GM23338 (cell line): ENCODE results near the gene KIAA0513.

Source experiments
- EZH2 ChIP-seq: fragments of 200-600 bp; sonication (generic); IDR thresholded peaks from one replicate; pipeline ENCODE4 v1.8.0; 2017; ENCODE audit warnings: antibody characterized with exemption, mild to moderate bottlenecking, low read depth; ENCODE audit not compliant: unreplicated experiment
- EZH2phosphoT487 ChIP-seq: fragments of 200-600 bp; sonication (generic); IDR thresholded peaks from one replicate; pipeline ENCODE4 v1.8.1; 2018; ENCODE audit warnings: antibody characterized with exemption; ENCODE audit not compliant: unreplicated experiment
- POLR2AphosphoS5 ChIP-seq: IDR thresholded peaks from 2 replicates; pipeline ENCODE4 v1.6.1; 2016; ENCODE audit warnings: antibody characterized with exemption, low read depth
- REST ChIP-seq: IDR thresholded peaks from one replicate; pipeline ENCODE4 v1.6.1; 2018; ENCODE audit warnings: antibody characterized with exemption; ENCODE audit not compliant: unreplicated experiment
- STAT1 ChIP-seq: IDR thresholded peaks from one replicate; pipeline ENCODE4 v1.6.1; 2016; ENCODE audit warnings: antibody characterized with exemption; ENCODE audit not compliant: unreplicated experiment
- ZNF331 ChIP-seq: fragments of 250-450 bp; sonication (Bioruptor Pico); IDR thresholded peaks from 2 replicates; pipeline ENCODE4 v1.5.0; 2020; ENCODE audit warnings: low read depth, mild to moderate bottlenecking, moderate library complexity
- ZNF462 ChIP-seq: fragments of 250-450 bp; sonication (Bioruptor Pico); IDR thresholded peaks from 2 replicates; pipeline ENCODE4 v1.5.0; 2020; ENCODE audit warnings: mild to moderate bottlenecking, moderate library complexity
- TF ChIP-seq, protein P1 (sequence below), 2 experiments: fragments of 200-600 bp in 1 of 2; sonication (generic) in 1 of 2; conservative IDR thresholded peaks; 2 replicates each; pipeline versions ENCODE4 v1.5.1 to v1.6.1; 2016 to 2017; ENCODE audit warnings: antibody characterized with exemption in 2 of 2, low read depth in 2 of 2, mild to moderate bottlenecking in 2 of 2, moderate library complexity in 1 of 2

- TF ChIP-seq, protein P1, sequence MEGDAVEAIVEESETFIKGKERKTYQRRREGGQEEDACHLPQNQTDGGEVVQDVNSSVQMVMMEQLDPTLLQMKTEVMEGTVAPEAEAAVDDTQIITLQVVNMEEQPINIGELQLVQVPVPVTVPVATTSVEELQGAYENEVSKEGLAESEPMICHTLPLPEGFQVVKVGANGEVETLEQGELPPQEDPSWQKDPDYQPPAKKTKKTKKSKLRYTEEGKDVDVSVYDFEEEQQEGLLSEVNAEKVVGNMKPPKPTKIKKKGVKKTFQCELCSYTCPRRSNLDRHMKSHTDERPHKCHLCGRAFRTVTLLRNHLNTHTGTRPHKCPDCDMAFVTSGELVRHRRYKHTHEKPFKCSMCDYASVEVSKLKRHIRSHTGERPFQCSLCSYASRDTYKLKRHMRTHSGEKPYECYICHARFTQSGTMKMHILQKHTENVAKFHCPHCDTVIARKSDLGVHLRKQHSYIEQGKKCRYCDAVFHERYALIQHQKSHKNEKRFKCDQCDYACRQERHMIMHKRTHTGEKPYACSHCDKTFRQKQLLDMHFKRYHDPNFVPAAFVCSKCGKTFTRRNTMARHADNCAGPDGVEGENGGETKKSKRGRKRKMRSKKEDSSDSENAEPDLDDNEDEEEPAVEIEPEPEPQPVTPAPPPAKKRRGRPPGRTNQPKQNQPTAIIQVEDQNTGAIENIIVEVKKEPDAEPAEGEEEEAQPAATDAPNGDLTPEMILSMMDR (conservative IDR thresholded peaks at IDR 0.05; ENCODE audit: low read depth in 2 of 2), result no peak
- peak; percentile 96 for TF ChIP-seq POLR2AphosphoS5
- no peak for TF ChIP-seq EZH2
- no peak for TF ChIP-seq ZNF331 (CRISPR knock-in tag)
- TF ChIP-seq REST, result no peak
- no peak for TF ChIP-seq EZH2phosphoT487
- TF ChIP-seq ZNF462 (CRISPR knock-in tag), result no peak
- TF ChIP-seq STAT1, result no peak
Observed at GRCh38 chr16:85010931-85011845, 16.4 kb upstream of the KIAA0513 start, which contains the start of gene ZDHHC7.
